H1 (cell line): ENCODE data around the gene FAM13C. TPM values are rescaled to one million over a fixed set of nuclear protein-coding genes. Genes with fewer than 3 reads are reported as not detected.

Experiments used
- CTCF ChIA-PET: fragments of 300-600 bp; sonication (Branson Sonifier 250); formaldehyde crosslinking; loops from one replicate; lab custom pipeline; 2021; ENCODE audit not compliant: partially characterized antibody; lab: Charles Lee
- POLR2A ChIA-PET: fragments of 300-600 bp; sonication (Branson Sonifier 250); formaldehyde crosslinking; loops from one replicate; lab custom pipeline; 2021; ENCODE audit warnings: inconsistent platforms; ENCODE audit not compliant: partially characterized antibody; lab: Charles Lee
- DNase-seq, 2 experiments: peaks; one replicate each; pipeline versions ENCODE4 v3.0.0 to v3.0.0-alpha.2; 2010 to 2022; ENCODE audit warnings: low spot score in 2 of 2, low read depth in 1 of 2, mixed read lengths in 1 of 2
- FAIRE-seq: peaks from 2 replicates; lab custom pipeline; 2011; peaks lifted over from hg19 to GRCh38; lab: Jason Lieb, UNC
- H2AFZ ChIP-seq: 2 replicates; pipeline ENCODE4 v1.8.1; 2012; ENCODE audit warnings: low read length, inconsistent platforms
- H2AK5ac ChIP-seq: 2 replicates; pipeline ENCODE4 v1.6.1; 2013; ENCODE audit warnings: low read depth, low read length
- H2BK120ac ChIP-seq: replicated peaks from 2 replicates; pipeline ENCODE3; 2013; ENCODE audit warnings: low read depth, low read length, inconsistent platforms
- H2BK12ac ChIP-seq: 2 replicates; pipeline ENCODE4 v1.6.1; 2013; ENCODE audit warnings: low read depth, low read length
- H2BK15ac ChIP-seq: 2 replicates; pipeline ENCODE4 v1.6.1; 2013; ENCODE audit warnings: low read length
- H2BK20ac ChIP-seq: 2 replicates; pipeline ENCODE4 v1.6.1; 2013; ENCODE audit warnings: low read length
- H2BK5ac ChIP-seq: 2 replicates; pipeline ENCODE4 v1.6.1; 2013; ENCODE audit warnings: low read depth, low read length
- H3K14ac ChIP-seq: 2 replicates; pipeline ENCODE4 v1.6.1; 2013; ENCODE audit warnings: inconsistent platforms; ENCODE audit not compliant: insufficient read length
- H3K18ac ChIP-seq: 2 replicates; pipeline ENCODE4 v1.6.1; 2013; ENCODE audit warnings: low read length; ENCODE audit errors: extremely low read depth
- H3K23ac ChIP-seq: 2 replicates; pipeline ENCODE4 v1.6.1; 2013; ENCODE audit warnings: inconsistent platforms; ENCODE audit not compliant: insufficient read length
- H3K23me2 ChIP-seq: 2 replicates; pipeline ENCODE4 v1.6.1; 2013; ENCODE audit warnings: low read depth, low read length
- H3K27ac ChIP-seq: 2 replicates; pipeline ENCODE4 v1.6.1; 2011; ENCODE audit warnings: low read depth, low read length, inconsistent platforms
- H3K27me3 ChIP-seq, 4 experiments: replicated peaks in 1 of 4; 1 replicate in 1 of 4; 2 replicates in 3 of 4; pipeline versions ENCODE4 v1.6.1 to v1.8.1; 2011 to 2013; ENCODE audit warnings: low read length in 3 of 4, mild to moderate bottlenecking in 3 of 4, inconsistent platforms in 2 of 4, mixed read lengths in 2 of 4, moderate library complexity in 1 of 4; ENCODE audit not compliant: control insufficient read depth in 3 of 4, insufficient read depth in 3 of 4; ENCODE audit errors: extremely low read depth in 1 of 4
- H3K36me3 ChIP-seq, 4 experiments: 2 replicates each; pipeline versions ENCODE4 v1.6.1 to v1.8.1; 2011 to 2013; ENCODE audit warnings: mild to moderate bottlenecking in 4 of 4, low read length in 3 of 4, moderate library complexity in 2 of 4, control low read depth in 1 of 4, inconsistent platforms in 1 of 4; ENCODE audit not compliant: insufficient read depth in 4 of 4, control insufficient read depth in 2 of 4
- H3K4ac ChIP-seq: replicated peaks from 2 replicates; pipeline ENCODE3; 2013; ENCODE audit warnings: low read length, low read depth, mixed read lengths, inconsistent platforms; ENCODE audit not compliant: insufficient read length
- H3K4me1 ChIP-seq, 4 experiments: replicated peaks in 1 of 4; 1 replicate in 1 of 4; 2 replicates in 3 of 4; pipeline versions ENCODE4 v1.6.1 to v1.8.1; 2011 to 2013; ENCODE audit warnings: low read length in 3 of 4, inconsistent platforms in 2 of 4, mixed read lengths in 1 of 4; ENCODE audit not compliant: insufficient read depth in 4 of 4, control insufficient read depth in 3 of 4
- H3K4me2 ChIP-seq, 2 experiments: 2 replicates each; pipeline versions ENCODE4 v1.6.1 to v1.8.1; 2011 to 2013; ENCODE audit warnings: low read depth in 2 of 2, low read length in 2 of 2, control low read depth in 1 of 2, inconsistent platforms in 1 of 2, mild to moderate bottlenecking in 1 of 2; ENCODE audit not compliant: insufficient read depth in 1 of 2
- H3K4me3 ChIP-seq, 4 experiments: fragments of 200-600, 300-600 bp in 1 of 4; sonication (generic), shearing (Covaris generic), sonication (Bioruptor Twin) in 1 of 4; 2 replicates each; pipeline versions ENCODE4 v1.5.1 to v1.8.1; 2011 to 2016; ENCODE audit warnings: low read length in 4 of 4, low read depth in 3 of 4, control low read depth in 2 of 4, inconsistent platforms in 2 of 4, mild to moderate bottlenecking in 2 of 4, mixed read lengths in 1 of 4, moderate library complexity in 1 of 4; ENCODE audit not compliant: insufficient read depth in 2 of 4; ENCODE audit errors: extremely low read depth in 1 of 4
- H3K56ac ChIP-seq: replicated peaks from 2 replicates; pipeline ENCODE3; 2013; ENCODE audit warnings: low read depth, mild to moderate bottlenecking, mixed read lengths, low read length, inconsistent platforms; ENCODE audit not compliant: insufficient read length
- H3K79me1 ChIP-seq: 2 replicates; pipeline ENCODE4 v1.6.1; 2013; ENCODE audit warnings: low read depth, low read length, control low read depth
- H3K79me2 ChIP-seq, 2 experiments: 2 replicates each; pipeline versions ENCODE4 v1.6.1 to v1.8.1; 2012 to 2013; ENCODE audit warnings: low read length in 2 of 2, mild to moderate bottlenecking in 2 of 2, inconsistent platforms in 1 of 2; ENCODE audit not compliant: insufficient read depth in 2 of 2, control insufficient read depth in 1 of 2
- H3K9ac ChIP-seq, 4 experiments: replicated peaks in 1 of 4; 1 replicate in 1 of 4; 2 replicates in 3 of 4; pipeline versions ENCODE4 v1.6.1 to v1.8.1; 2011 to 2013; ENCODE audit warnings: low read depth in 3 of 4, low read length in 3 of 4, control low read depth in 2 of 4, mild to moderate bottlenecking in 2 of 4, moderate library complexity in 2 of 4, inconsistent platforms in 1 of 4; ENCODE audit errors: extremely low read depth in 1 of 4
- H3K9me3 ChIP-seq, 2 experiments: 2 replicates each; pipeline versions ENCODE4 v1.6.1 to v1.8.1; 2012 to 2013; ENCODE audit warnings: mild to moderate bottlenecking in 2 of 2, moderate library complexity in 2 of 2, control low read depth in 1 of 2, inconsistent platforms in 1 of 2, low read depth in 1 of 2, low read length in 1 of 2, mixed read lengths in 1 of 2; ENCODE audit not compliant: insufficient read depth in 2 of 2
- H4K20me1 ChIP-seq, 2 experiments: replicated peaks in 1 of 2; 2 replicates each; pipeline versions ENCODE3 to v1.8.1; 2011 to 2013; ENCODE audit warnings: inconsistent platforms in 2 of 2, low read length in 2 of 2, mild to moderate bottlenecking in 1 of 2; ENCODE audit not compliant: insufficient read depth in 2 of 2, control insufficient read depth in 1 of 2
- H4K5ac ChIP-seq: 2 replicates; pipeline ENCODE4 v1.6.1; 2013; ENCODE audit warnings: low read length, low read depth, mixed read lengths, inconsistent platforms; ENCODE audit not compliant: insufficient read length
- H4K8ac ChIP-seq: 2 replicates; pipeline ENCODE4 v1.8.0; 2013; ENCODE audit warnings: mild to moderate bottlenecking, moderate library complexity, low read length, inconsistent platforms; ENCODE audit not compliant: insufficient read depth; ENCODE audit errors: extremely low read depth
- H4K91ac ChIP-seq: replicated peaks from 2 replicates; pipeline ENCODE3; 2013; ENCODE audit warnings: low read length, mixed read lengths, inconsistent platforms; ENCODE audit not compliant: insufficient read length
- CTBP2 ChIP-seq: IDR thresholded peaks from 2 replicates; pipeline ENCODE4 v1.7.0; 2011; ENCODE audit warnings: borderline replicate concordance, mild to moderate bottlenecking, moderate library complexity, mixed read lengths, low read length; ENCODE audit not compliant: insufficient read depth, insufficient read length
- E2F6 ChIP-seq: IDR thresholded peaks from 2 replicates; pipeline ENCODE4 v1.6.1; 2012; ENCODE audit warnings: inconsistent platforms
- MAX ChIP-seq: IDR thresholded peaks from 2 replicates; pipeline ENCODE4 v1.6.1; 2012; ENCODE audit warnings: inconsistent platforms
- NANOG ChIP-seq: IDR thresholded peaks from 2 replicates; pipeline ENCODE4 v1.6.1; 2011; ENCODE audit warnings: low read length, low read depth, mild to moderate bottlenecking, inconsistent platforms; ENCODE audit not compliant: insufficient read depth, poor library complexity, severe bottlenecking
- POU5F1 ChIP-seq: IDR thresholded peaks from 2 replicates; pipeline ENCODE4 v1.6.1; 2011; ENCODE audit warnings: low read depth, mild to moderate bottlenecking, low read length, moderate library complexity
- SIRT6 ChIP-seq: IDR thresholded peaks from one replicate; pipeline ENCODE4 v1.7.1; 2012; ENCODE audit warnings: low read length, inconsistent platforms
- TAF7 ChIP-seq: optimal IDR thresholded peaks from 2 replicates; pipeline ENCODE3; 2011; ENCODE audit warnings: low read depth, mild to moderate bottlenecking, inconsistent platforms, low read length, moderate library complexity, borderline replicate concordance
- TBP ChIP-seq: IDR thresholded peaks from 2 replicates; pipeline ENCODE4 v1.6.1; 2011; ENCODE audit warnings: low read depth, low read length, improper control_type of control experiment
- YY1 ChIP-seq: IDR thresholded peaks from 2 replicates; pipeline ENCODE4 v1.6.1; 2011; ENCODE audit warnings: low read depth, mild to moderate bottlenecking, low read length
- WGBS, 2 experiments: shearing (Covaris generic) in 1 of 2; methylation state at CpG; one replicate each; pipeline versions ENCODE4 v1.1.6 to v1.1.7; 2013 to 2015; ENCODE audit warnings: low lambda C conversion rate in 2 of 2, mixed read lengths in 2 of 2, inconsistent platforms in 1 of 2, low coverage in 1 of 2, missing lambda C conversion rate in 1 of 2; ENCODE audit not compliant: insufficient replicate concordance in 2 of 2, insufficient coverage in 1 of 2, insufficient read length in 1 of 2; ENCODE audit errors: extremely low coverage in 1 of 2, missing lambda C conversion rate in 1 of 2; 5-methylcytosine and 5-hydroxymethylcytosine counted together
- polyA plus RNA-seq, 7 experiments: library from polyadenylated mRNA; depleted of rRNA in 3 of 7; stranded (reverse) in 5 of 7; unstranded in 2 of 7; fragments of >200 nt in 5 of 7; fragments of 200-250 nt in 2 of 7; gene quantifications; 1 replicate in 5 of 7; 2 replicates in 1 of 7; 4 replicates in 1 of 7; pipeline versions ENCODE4 v1.2.1 to v1.2.3, GENCODE V29; 2011 to 2013; ENCODE audit warnings: missing spikeins in 2 of 7, mixed read lengths in 2 of 7
- total RNA-seq: library from RNA; stranded (reverse); fragmentation: NEBNext Ultra II Directional; extraction: Animal tissue kit (Norgen Biotek cat#: 25700); gene quantifications from 2 replicates; pipeline ENCODE4 v1.2.1, GENCODE V29; 2021

Gene FAM13C
- total and polyA plus RNA-seq, 2 of the 8 experiments (the other 6 are each of a cell fraction or from before 2014, with no cell fraction given), result 0.56 to 0.62 TPM

GRCh38 chr10:59360605-59361405 lies 1.5 kb downstream of the FAM13C start:
- Histone ChIP-seq H3K14ac (no peak overlapping the region), H3K4ac (no peak overlapping the region), H3K4me3 (no peak overlapping the region)
- TF ChIP-seq SIRT6 (no peak), CTBP2 (no peak), TBP (no peak), NANOG (no peak), TAF7 (no peak), POU5F1 (no peak), MAX (no peak), E2F6 (no peak), YY1 (no peak)
- TF ChIP-seq, all 59 proteins: peak for 0
- no peak overlapping the region for H2BK120ac ChIP-seq
- no peak overlapping the region for H4K91ac ChIP-seq
- no peak overlapping the region for H3K23ac ChIP-seq
- FAIRE-seq (no peak), DNase-seq (no peak)
- H3K9me3 ChIP-seq, result no peaks in the 10 kb centered on the region
- no peaks in the 10 kb centered on the region; a peak in 1 of 7 replicates for H3K4me1 ChIP-seq
- no peaks in the 10 kb centered on the region for H3K79me2 ChIP-seq
- no peak overlapping the region for H2AFZ ChIP-seq
- no peak overlapping the region for H4K8ac ChIP-seq
- H3K23me2 ChIP-seq, result peaks cover 4% of the 10 kb centered on the region; the same call in 1 of the 2 replicates
- 71% methylated on average over 5 of the region's 6 CpGs; no CpG with 5 or more reads in 1 of the 2 experiments for WGBS, 2 experiments
- H4K20me1 ChIP-seq, result no peaks in the 10 kb centered on the region
- peaks cover 0 to 15% (median 3%) of the 10 kb centered on the region in 4 experiments; a peak in 4 of 7 replicates for H3K27me3 ChIP-seq
- H4K5ac ChIP-seq, result no peak overlapping the region
- ChIA-PET CTCF (no interaction called here), POLR2A (interaction anchor here (0.6 kb wide), 1 partner anchor 873 kb away, joined by 3 read pairs; no protein-coding TSS in a partner anchor)
- no peaks in the 10 kb centered on the region; a peak in 1 of 8 replicates for H3K36me3 ChIP-seq
- H3K27ac ChIP-seq, result no peak overlapping the region
- no peak overlapping the region for H2BK15ac ChIP-seq
- no peak overlapping the region for H2BK12ac ChIP-seq
- H3K9ac ChIP-seq, result no peak overlapping the region
- H2BK20ac ChIP-seq, result no peak overlapping the region
- H3K79me1 ChIP-seq, result no peaks in the 10 kb centered on the region
- H2AK5ac ChIP-seq, result no peak overlapping the region
- H3K4me2 ChIP-seq, result no peak overlapping the region
- no peak overlapping the region for H3K18ac ChIP-seq
- no peak overlapping the region for H2BK5ac ChIP-seq
- H3K56ac ChIP-seq, result no peak overlapping the region
